HCT116 (cell line): Measurements from ENCODE around the gene DYNLT4. TPM values are rescaled to one million over a fixed set of nuclear protein-coding genes. Genes with fewer than 3 reads are reported as not detected.

Experiments
- ATAC-seq: fragments of 200-7000 bp; cut with Tn5 transposase; 2 replicates; pipeline ENCODE4 v1.9.1; 2020; ENCODE audit warnings: mild to moderate bottlenecking, moderate library complexity
- BruUV-seq: library from RNA; stranded (reverse); fragments of 400-500 nt; replicated peaks from 2 replicates; lab custom pipeline; 2021; lab: Mats Ljungman, UMichigan
- CTCF ChIA-PET: fragments of 300-600 bp; sonication (Branson Sonifier 250); formaldehyde crosslinking; loops from one replicate; lab custom pipeline; 2021; ENCODE audit warnings: antibody characterized with exemption; lab: Charles Lee
- POLR2A ChIA-PET: fragments of 300-600, 350-600 bp; sonication (Branson Sonifier 250); formaldehyde crosslinking; loops from one replicate; lab custom pipeline; 2021; ENCODE audit warnings: antibody characterized with exemption; lab: Charles Lee
- RAD21 ChIA-PET, 2 experiments: fragments of 300-600 bp; sonication (Branson Sonifier 250); formaldehyde crosslinking; loops; one replicate each; lab custom pipeline; 2023; ENCODE audit warnings: low total read pairs in 2 of 2; ENCODE audit not compliant: uncharacterized antibody in 2 of 2, unreplicated experiment in 2 of 2, low non-redundant PET in 1 of 2; lab: Charles Lee
- DNase-seq: peaks from one replicate; pipeline ENCODE4 v3.0.0-alpha.2; 2010; ENCODE audit warnings: low read depth, low spot score
- H2AFZ ChIP-seq: fragments of 200-600 bp; shearing (Covaris generic), sonication (generic); 2 replicates; pipeline ENCODE4 v1.6.1; 2017; ENCODE audit warnings: low read depth, mixed run types, mixed read lengths, antibody characterized with exemption, low read length; ENCODE audit not compliant: poor library complexity, severe bottlenecking
- H3K27ac ChIP-seq: 2 replicates; pipeline ENCODE4 v1.5.1; 2012; ENCODE audit warnings: low read depth, low read length
- H3K27me3 ChIP-seq: fragments of 200-600 bp; sonication (generic); 2 replicates; pipeline ENCODE4 v1.6.1; 2016; ENCODE audit warnings: mixed run types, low read length, mixed read lengths; ENCODE audit not compliant: insufficient read depth
- H3K36me3 ChIP-seq, 2 experiments: fragments of 200-500 bp in 1 of 2; fragments of 200-600 bp in 1 of 2; sonication (Bioruptor generic) in 1 of 2; sonication (generic) in 1 of 2; 2 replicates each; pipeline versions ENCODE4 v1.5.1 to v1.6.1; 2014 to 2016; ENCODE audit warnings: low read length in 2 of 2, inconsistent platforms in 1 of 2, mixed read lengths in 1 of 2, mixed run types in 1 of 2; ENCODE audit not compliant: insufficient read depth in 2 of 2, control insufficient read depth in 1 of 2
- H3K4me1 ChIP-seq, 2 experiments: fragments of 200-600 bp in 1 of 2; sonication (generic) in 1 of 2; 2 replicates each; pipeline versions ENCODE4 v1.5.1 to v1.6.1; 2012 to 2017; ENCODE audit warnings: low read length in 2 of 2, inconsistent platforms in 1 of 2, mild to moderate bottlenecking in 1 of 2, mixed read lengths in 1 of 2, mixed run types in 1 of 2, moderate library complexity in 1 of 2; ENCODE audit not compliant: insufficient read depth in 2 of 2, control insufficient read depth in 1 of 2
- H3K4me2 ChIP-seq: fragments of 200-600 bp; sonication (generic); 2 replicates; pipeline ENCODE4 v1.6.1; 2017; ENCODE audit warnings: mixed run types, low read length, mixed read lengths
- H3K4me3 ChIP-seq, 2 experiments: fragments of 200-600 bp in 1 of 2; sonication (generic) in 1 of 2; replicated peaks in 1 of 2; 2 replicates each; pipeline ENCODE4 v1.5.1; 2011 to 2016; ENCODE audit warnings: low read length in 2 of 2, control low read depth in 1 of 2, low read depth in 1 of 2, mild to moderate bottlenecking in 1 of 2, mixed read lengths in 1 of 2, mixed run types in 1 of 2
- H3K79me2 ChIP-seq: fragments of 200-600 bp; sonication (generic); 2 replicates; pipeline ENCODE4 v1.6.1; 2017; ENCODE audit warnings: mild to moderate bottlenecking, mixed run types, low read length, moderate library complexity, mixed read lengths; ENCODE audit not compliant: insufficient read depth
- H3K9ac ChIP-seq: fragments of 200-600 bp; sonication (generic); 2 replicates; pipeline ENCODE4 v1.6.1; 2016; ENCODE audit warnings: low read length, mixed read lengths
- H3K9me2 ChIP-seq: fragments of 200-600 bp; sonication (generic), shearing (Covaris generic); 2 replicates; pipeline ENCODE4 v1.6.1; 2017; ENCODE audit warnings: mixed run types, mild to moderate bottlenecking, moderate library complexity; ENCODE audit not compliant: insufficient read depth
- H3K9me3 ChIP-seq, 2 experiments: fragments of 200-500 bp in 1 of 2; fragments of 200-600 bp in 1 of 2; sonication (Bioruptor generic) in 1 of 2; sonication (generic) in 1 of 2; 2 replicates each; pipeline ENCODE4 v1.6.1; 2014 to 2017; ENCODE audit warnings: low read length in 2 of 2, mixed read lengths in 2 of 2, inconsistent platforms in 1 of 2, low read depth in 1 of 2, mild to moderate bottlenecking in 1 of 2, mixed run types in 1 of 2, moderate library complexity in 1 of 2; ENCODE audit not compliant: control insufficient read depth in 1 of 2, insufficient read depth in 1 of 2
- H4K20me1 ChIP-seq: fragments of 200-600 bp; sonication (generic), shearing (Covaris generic); 2 replicates; pipeline ENCODE4 v1.6.1; 2017; ENCODE audit warnings: mixed run types, mild to moderate bottlenecking, moderate library complexity; ENCODE audit not compliant: insufficient read depth
- MAX ChIP-seq: IDR thresholded peaks from 2 replicates; pipeline ENCODE4 v1.6.1; 2012
- POLR2A ChIP-seq: IDR thresholded peaks from 2 replicates; pipeline ENCODE4 v1.7.0; 2011; ENCODE audit warnings: borderline replicate concordance; ENCODE audit not compliant: insufficient read depth, insufficient read length; ENCODE audit errors: extremely low read depth
- POLR2AphosphoS5 ChIP-seq: IDR thresholded peaks from 2 replicates; pipeline ENCODE4 v1.6.1; 2011; ENCODE audit warnings: mild to moderate bottlenecking, low read depth, low read length, moderate library complexity
- SP1 ChIP-seq: IDR thresholded peaks from 2 replicates; pipeline ENCODE4 v1.6.1; 2012; ENCODE audit warnings: low read depth
- intact Hi-C: fragments of 100-400 bp; cut with micrococcal nuclease; formaldehyde crosslinking; loops from 2 replicates; pipeline ENCODE4 v1.10.0; 2022
- total RNA-seq: library from RNA; stranded (reverse); gene quantifications from one replicate; pipeline ENCODE4 v1.2.1, GENCODE V29; 2021; ENCODE audit not compliant: unreplicated experiment

The DYNLT4 gene
- total RNA-seq, 1 experiment from 2014 or later: 0.96 TPM

- Histone ChIP-seq H3K27ac (no peak overlapping the region), H3K9me2 (no peaks in the 10 kb centered on the region), H3K79me2 (peaks cover 34% of the 10 kb centered on the region), H2AFZ (no peak overlapping the region), H4K20me1 (peaks cover 18% of the 10 kb centered on the region; the same call in 1 of the 2 replicates), H3K27me3 (no peaks in the 10 kb centered on the region), H3K4me3 (no peak overlapping the region), H3K36me3 (peaks cover 28 to 49% of the 10 kb centered on the region in 2 experiments), H3K4me2 (no peak overlapping the region), H3K9ac (no peak overlapping the region), H3K4me1 (peaks cover 10 to 19% of the 10 kb centered on the region in 2 experiments), H3K9me3 (no peaks in the 10 kb centered on the region)
- no TSS peak for BruUV-seq
- peak; percentile 28 for ATAC-seq
- intact Hi-C loops: no loop called here
- TF ChIP-seq SP1 (no peak), POLR2AphosphoS5 (peak; percentile 51)
- ChIA-PET CTCF (interaction anchor here (0.6 to 1.1 kb wide), 3 partner anchors 13 to 232 kb away, joined by 3 to 4 read pairs (median 4); no protein-coding TSS in a partner anchor), POLR2A (interaction anchor here (0.8 to 2.0 kb wide), 7 partner anchors 10 to 59 kb away, joined by 3 to 13 read pairs (median 5); partner anchors contain the start of gene PLK3), RAD21 (interaction anchor here in 1 of 2 experiments (1.1 kb wide), 1 partner anchor 13 kb away, joined by 3 read pairs; no protein-coding TSS in a partner anchor)
- no peak for DNase-seq
Observed at GRCh38 chr1:44780583-44781121, 26.5 kb downstream of the DYNLT4 start.

GRCh38 chr1:44778705-44779576, 28.2 kb downstream of the DYNLT4 start:
- BruUV-seq: no TSS peak
- Histone ChIP-seq H3K4me2 (no peak overlapping the region), H3K36me3 (peaks cover 28 to 49% of the 10 kb centered on the region in 2 experiments), H3K79me2 (peaks cover 43% of the 10 kb centered on the region), H3K9ac (no peak overlapping the region), H3K4me3 (no peak overlapping the region), H3K9me2 (no peaks in the 10 kb centered on the region), H3K27me3 (no peaks in the 10 kb centered on the region), H3K9me3 (no peaks in the 10 kb centered on the region), H3K27ac (no peak overlapping the region; the same call in 1 of the 2 replicates), H2AFZ (no peak overlapping the region), H3K4me1 (peaks cover 10 to 24% of the 10 kb centered on the region in 2 experiments), H4K20me1 (peaks cover 18% of the 10 kb centered on the region; the same call in 1 of the 2 replicates)
- DNase-seq (no peak), ATAC-seq (no peak)
- ChIA-PET CTCF (interaction anchor here (0.8 kb wide), 1 partner anchor 9 kb away, joined by 3 read pairs; the partner anchor contains the start of gene BEST4), RAD21 (no interaction called here), POLR2A (interaction anchor here (0.9 kb wide), 1 partner anchor 58 kb away, joined by 5 read pairs; no protein-coding TSS in a partner anchor)
- TF ChIP-seq POLR2A (no peak), MAX (0 out of 2 replicates have a peak, but pooled peaks have one; percentile 10)
- intact Hi-C loops: no loop called here
